SH-SY5Y (cell line): ENCODE data around the gene NOTCH2.

Source experiments
- GATA2 ChIP-seq: IDR thresholded peaks from 2 replicates; pipeline ENCODE4 v1.6.1; 2011; ENCODE audit warnings: mild to moderate bottlenecking, low read depth, low read length
- GATA3 ChIP-seq: IDR thresholded peaks from 2 replicates; pipeline ENCODE4 v1.6.1; 2011; ENCODE audit warnings: low read depth, mild to moderate bottlenecking, low read length, moderate library complexity

Gene NOTCH2

DNA sequence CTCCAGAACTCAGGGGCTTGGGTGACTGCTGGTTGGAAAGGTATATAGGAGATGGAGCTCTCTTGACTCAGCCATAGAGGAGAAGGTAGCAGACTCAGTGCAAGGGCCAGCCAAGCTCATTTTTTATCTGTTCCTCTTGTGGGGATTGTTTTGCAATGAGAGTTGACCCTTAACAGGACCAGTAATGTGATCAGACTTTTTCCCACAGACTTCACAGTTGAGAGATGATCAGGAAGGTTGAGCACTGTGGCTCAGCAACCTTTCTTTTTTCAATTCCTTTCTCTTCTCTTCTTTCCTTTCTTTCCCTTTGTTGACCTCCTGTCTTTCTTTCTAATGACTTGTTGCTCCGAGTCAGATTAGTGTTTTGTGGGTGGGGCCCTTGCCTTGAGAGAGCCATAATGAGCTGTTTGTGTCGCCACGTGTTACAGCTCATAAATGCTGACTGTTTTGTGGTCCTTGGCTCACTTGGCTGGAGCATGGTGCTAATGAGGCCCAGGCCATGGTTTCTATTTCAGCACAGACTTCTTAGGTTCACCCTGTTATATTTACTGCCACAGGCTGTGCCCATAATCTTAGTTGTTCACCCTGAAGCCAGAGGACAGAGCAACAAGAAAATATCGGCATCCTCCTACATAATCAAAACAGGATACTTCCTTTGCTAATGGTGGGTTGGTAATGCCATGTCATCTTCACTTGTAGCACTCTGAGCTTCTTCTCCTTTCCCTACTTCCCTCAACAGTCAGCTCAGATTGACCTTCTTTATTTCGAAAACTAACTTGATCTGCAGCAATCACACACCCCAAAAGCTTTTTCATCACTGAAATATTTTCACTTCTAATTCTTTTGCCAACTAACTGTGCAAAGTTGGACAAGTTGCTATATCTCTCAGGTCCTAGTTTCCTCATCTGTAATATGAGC, 187.1 kb downstream of the NOTCH2 start:
- TF ChIP-seq GATA3 (no peak), GATA2 (no peak)

DNA sequence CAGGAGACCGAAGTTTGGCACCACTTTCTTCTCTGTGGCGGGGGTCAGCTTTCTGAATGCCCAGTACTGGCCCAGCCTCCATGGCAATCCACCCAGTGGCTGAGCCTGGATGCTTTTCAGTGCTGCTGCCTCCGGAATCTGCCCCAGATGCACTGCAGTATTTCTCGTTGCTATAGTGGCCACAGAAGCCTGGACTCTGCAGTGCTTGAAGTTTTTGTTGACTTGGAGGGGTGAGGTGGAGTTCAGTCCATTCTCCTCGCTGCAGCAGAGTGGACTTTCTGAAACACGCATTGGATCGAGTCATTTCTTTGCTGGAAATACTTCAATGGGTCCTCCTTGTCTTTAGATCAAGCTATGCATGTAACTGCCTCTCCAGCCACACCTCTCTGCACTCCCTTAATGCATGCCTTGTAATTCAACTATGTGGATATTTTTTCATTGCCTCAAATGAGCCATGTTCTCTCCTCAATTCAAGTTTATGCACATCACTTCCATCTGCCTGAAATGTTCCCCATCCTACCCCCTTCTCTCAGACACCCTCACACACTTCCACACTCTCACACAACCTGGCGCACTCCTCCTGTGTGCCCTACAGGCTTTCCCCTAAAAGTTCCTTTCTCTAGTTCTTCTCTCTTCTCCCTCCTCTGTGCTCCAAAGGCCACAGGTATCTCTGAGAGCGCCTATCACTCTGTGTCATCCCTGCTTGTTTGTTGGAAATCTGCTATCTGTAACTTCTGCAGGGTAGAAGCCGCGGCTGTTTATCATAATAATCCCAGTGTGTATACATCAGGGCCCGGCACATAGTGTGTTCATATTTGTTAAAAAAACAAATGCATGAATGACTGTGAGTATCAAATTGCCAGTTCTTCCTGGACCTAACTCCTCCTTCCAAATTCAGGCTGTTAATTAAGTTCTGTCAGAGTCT, 189.7 kb downstream of the NOTCH2 start:
- no peak for TF ChIP-seq GATA3
- no peak for TF ChIP-seq GATA2

DNA sequence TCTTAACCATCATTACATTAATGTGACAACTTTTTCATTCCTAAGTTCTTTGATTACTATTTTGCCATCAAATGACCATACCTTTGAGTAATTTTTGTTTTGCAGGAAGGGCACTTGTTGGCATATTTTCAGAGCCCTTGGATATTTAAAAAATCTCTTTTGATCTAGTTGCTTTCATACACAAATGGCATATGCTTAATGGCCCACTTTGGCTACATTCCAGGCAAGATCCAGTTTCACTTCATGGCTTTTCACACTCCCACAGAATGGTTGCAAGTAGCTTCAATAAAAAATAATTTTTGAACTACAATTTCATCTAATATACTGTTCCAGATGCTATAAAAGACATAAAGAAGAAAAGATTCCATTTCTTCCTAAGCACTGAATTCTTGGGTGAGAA, 191.3 kb downstream of the NOTCH2 start:
- TF ChIP-seq GATA3 (no peak), GATA2 (no peak)

GRCh38 chr1:119874186-119874585, 195.3 kb downstream of the NOTCH2 start:
- no peak for TF ChIP-seq GATA3
- peak; percentile 74 for TF ChIP-seq GATA2

DNA sequence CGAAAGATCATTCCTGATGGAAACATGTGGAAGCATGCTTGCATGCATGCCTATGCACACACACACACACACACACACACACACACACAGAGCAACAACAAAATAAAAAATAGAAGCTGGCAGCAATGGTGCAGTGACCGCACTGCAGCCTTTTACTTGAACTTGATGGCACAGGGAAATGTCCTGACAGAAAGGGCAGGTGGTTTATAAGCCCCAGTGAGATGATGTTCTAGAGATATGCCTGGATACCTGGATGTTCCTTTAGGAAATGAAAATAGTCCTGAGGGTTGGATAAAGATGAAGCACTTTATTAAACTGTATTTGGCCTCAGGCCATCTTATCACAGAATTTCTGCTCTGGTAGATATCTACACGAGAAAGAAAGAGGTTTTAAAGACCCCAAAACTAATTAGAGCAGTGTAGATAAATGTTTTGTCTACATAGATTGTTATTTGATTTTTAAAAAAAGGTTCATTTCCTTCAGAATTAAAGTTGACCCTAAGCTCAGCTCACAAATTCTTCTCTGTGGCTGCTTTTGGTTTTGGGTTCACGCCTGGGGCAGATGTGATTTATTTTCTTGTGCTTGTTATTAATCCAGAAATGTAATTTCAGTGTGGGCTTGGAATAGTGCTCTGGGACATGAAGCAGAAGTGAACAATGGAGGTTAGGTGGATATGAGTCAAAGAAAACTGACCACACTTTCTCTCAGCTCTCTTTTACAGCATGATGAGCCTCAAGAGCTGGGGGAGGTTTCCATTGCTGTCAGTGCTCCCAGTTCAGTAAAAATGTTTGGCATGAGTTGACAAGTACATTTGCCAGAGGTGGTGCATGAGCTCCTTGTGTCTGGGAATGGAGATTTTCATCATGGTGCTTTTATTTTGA, 196.1 kb downstream of the NOTCH2 start:
- TF ChIP-seq GATA3 (no peak), GATA2 (peak; percentile 62; the same call in 1 of the 2 replicates)

- TF ChIP-seq GATA2 = no peak
- TF ChIP-seq GATA3 = no peak
Observed at GRCh38 chr1:119871881-119872280, 197.6 kb downstream of the NOTCH2 start.

- TF ChIP-seq GATA2 = no peak
- no peak for TF ChIP-seq GATA3
Observed at GRCh38 chr1:119870917-119871596, 198.4 kb downstream of the NOTCH2 start.

GRCh38 chr1:119869995-119870394, 199.5 kb downstream of the NOTCH2 start:
- TF ChIP-seq GATA3 = no peak
- TF ChIP-seq GATA2 = no peak

- TF ChIP-seq GATA3 (no peak), GATA2 (no peak)
Observed at GRCh38 chr1:119868176-119868575, 201.3 kb downstream of the NOTCH2 start.

DNA sequence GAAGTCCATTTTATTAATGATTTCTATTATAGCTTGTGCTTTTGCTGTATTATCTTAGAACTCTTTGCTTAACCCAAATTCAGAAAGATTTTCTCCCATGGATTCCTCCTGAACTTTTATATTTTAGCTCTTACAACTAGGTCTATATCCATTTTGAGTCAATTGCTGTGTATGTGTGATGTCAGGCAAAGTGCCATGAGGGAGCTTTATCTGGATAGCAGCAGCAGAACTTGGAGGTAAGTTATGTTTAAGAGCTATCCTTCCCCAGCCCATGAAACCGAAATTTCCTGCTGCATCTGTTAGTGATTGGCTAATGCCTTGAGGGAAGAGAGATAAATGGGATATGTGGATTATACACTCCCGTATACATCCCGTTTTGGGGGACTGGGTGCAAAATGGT, 203.0 kb downstream of the NOTCH2 start:
- no peak for TF ChIP-seq GATA2
- TF ChIP-seq GATA3 = no peak

- TF ChIP-seq GATA2 (no peak), GATA3 (no peak)
Observed at GRCh38 chr1:119865627-119866026, 203.8 kb downstream of the NOTCH2 start.

DNA sequence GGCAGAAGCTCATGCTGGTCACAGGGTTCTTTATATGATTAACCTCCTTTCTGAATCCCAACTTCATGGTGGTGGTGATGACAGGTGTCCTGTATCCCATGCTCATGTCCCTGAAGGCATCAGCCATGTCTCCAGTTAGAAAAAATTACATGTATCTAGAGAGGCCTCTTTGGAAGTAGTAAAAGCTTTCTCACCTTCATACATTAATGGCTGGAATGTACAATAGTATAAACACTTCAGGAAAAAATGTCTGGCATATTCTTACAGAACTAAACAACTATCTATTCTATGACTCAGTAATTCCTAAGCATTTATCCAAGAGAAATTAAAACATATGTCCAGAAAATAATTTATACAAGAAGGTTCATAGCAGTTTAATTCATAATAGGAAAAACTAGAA, 207.2 kb downstream of the NOTCH2 start:
- TF ChIP-seq GATA3 (no peak), GATA2 (no peak)
